Suppressor macrophage (primary cell): ENCODE data around the gene C2orf78.
A peak's percentile ranks its signal among the peaks of the same experiment; 100 is the strongest.

ENCODE experiments used
- DNase-seq, 4 experiments: peaks; one replicate each; pipeline ENCODE4 v3.0.0-alpha.2; 2020 to 2022

Gene C2orf78

GRCh38 chr2:73839653-73840411 lies 55.8 kb downstream of the C2orf78 start:
- no peak for DNase-seq

GRCh38 chr2:73841912-73842738 lies 58.1 kb downstream of the C2orf78 start:
- no peak for DNase-seq

DNA sequence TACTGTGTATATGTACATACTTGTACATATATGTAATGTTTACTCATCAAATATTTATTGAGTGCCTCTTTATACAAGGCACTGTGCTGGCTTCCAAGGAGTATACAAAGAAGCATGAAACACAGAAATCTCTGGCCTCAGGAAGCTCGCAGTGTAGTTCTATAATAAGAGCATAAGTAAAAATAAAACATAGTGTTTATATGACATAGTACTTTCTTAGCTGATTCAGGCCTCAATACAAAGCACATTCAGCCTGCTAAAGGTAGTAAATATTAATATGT lies 58.7 kb downstream of the C2orf78 start:
- DNase-seq: no peak

DNA sequence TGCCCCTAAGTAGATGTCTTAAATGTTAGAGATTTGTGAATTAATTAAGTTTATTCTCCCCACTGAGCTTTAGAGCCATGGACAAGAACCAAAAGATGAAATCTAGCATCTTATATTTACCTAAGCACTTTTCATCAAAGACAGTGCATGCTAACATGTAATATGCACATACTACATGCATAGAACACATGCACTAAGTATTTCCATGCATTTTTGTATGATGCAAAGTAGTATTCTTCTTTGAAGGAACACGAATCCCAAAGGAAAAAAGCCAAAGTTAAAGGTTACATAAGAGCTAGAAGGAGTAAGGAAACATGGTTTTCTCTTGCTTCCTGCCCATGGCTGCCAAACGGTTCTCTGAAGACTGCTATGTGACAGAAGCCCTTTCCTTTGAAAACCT lies 60.1 kb downstream of the C2orf78 start:
- no peak for DNase-seq

DNA sequence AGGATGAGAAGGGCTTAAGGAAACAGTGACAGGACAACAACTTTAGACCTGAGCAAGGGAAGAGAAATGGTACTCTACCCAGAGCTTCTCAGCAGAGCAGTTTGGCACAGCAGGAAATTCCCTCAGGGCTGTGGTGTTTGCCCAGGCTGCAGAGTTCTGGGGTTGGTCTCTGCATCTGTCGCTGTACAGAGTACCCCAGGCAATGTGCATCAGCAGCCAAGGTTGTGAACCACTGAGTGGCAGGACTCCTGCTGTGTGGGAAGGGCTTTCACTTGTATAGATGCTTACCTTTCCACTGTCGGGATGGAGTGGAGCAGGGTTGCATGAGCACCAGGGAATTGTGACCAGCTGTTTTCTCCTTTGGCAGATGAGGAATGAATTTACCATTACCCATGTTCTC lies 66.0 kb downstream of the C2orf78 start:
- DNase-seq: no peak

- DNase-seq: no peak
Measured at GRCh38 chr2:73851274-73851673, 67.3 kb downstream of the C2orf78 start.

DNA sequence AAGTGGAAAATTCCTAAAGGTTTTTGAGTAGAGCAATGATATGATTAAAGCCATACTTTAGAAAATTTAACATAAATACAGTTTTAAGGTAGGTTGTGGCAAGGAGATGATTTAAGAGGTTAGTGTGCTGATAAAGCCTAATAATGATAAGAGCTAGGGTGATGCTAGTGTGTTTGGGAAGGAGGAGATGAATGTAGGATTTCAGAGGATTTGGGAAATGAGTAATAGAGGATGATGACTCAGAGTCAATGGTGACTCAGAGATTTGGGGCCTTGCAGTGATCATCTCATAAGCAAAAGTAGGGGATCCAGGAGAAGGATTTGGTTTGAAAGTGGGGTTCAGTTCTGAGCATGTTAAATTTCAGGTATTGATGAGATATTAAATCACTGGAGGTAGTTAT lies 68.0 kb downstream of the C2orf78 start:
- peak in 2 of 4 experiments; percentile 24 to 40 for DNase-seq

GRCh38 chr2:73855526-73855925 lies 71.5 kb downstream of the C2orf78 start:
- DNase-seq: no peak

DNA sequence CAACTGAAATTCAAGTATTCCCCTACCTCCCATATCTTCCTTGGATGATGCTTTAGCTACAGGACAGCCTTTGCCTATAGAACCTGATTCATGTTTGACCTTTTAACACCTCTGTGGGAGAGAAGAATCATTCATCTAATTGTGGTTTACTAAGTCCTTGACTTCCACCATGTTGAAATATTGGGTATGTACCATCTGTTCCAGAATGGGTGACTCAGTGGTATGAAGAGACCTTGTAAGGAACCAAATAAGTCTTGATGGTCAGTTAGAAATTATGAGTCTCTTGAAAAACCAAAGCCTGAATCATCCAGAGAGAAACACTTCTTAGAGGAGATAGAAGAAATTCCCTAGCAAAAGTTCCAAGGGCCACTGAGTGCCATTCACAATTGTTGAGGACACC lies 72.2 kb downstream of the C2orf78 start:
- no peak for DNase-seq

GRCh38 chr2:73859721-73860586 lies 76.0 kb downstream of the C2orf78 start:
- peak in 2 of 4 experiments; percentile 33 to 48 for DNase-seq

DNA sequence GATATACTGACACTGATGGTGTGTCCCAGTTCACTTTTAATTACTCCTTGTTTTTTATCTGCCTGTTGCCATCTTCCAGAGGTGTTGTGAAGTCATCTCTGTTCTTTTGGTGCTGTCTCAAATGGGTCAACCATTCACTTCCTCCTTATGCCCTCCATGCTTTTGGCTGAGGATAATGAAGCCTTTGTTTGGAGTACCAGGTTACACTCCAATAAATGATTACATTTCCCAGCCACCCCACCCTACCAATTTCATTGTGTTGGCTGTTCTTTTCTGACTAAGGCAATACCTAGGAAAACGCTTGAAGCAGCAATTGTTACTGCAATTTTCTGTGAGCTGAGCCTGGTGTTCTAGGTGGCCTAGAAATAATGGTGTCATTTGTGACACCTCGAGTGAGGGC lies 79.0 kb downstream of the C2orf78 start:
- no peak for DNase-seq
